Activated T-cell treated with anti-CD3 and anti-CD28 coated beads for 4 hours (primary cell): ENCODE measurements around the gene TARS3.
"Not testable (repeated sequence)": the region's sequence is repeated elsewhere in the genome, so short reads cannot be mapped to it uniquely, and the experiment has no call there.

ENCODE experiments used
- DNase-seq: peaks from one replicate; pipeline ENCODE4 v3.0.0-alpha.2; 2020

The TARS3 gene

DNA sequence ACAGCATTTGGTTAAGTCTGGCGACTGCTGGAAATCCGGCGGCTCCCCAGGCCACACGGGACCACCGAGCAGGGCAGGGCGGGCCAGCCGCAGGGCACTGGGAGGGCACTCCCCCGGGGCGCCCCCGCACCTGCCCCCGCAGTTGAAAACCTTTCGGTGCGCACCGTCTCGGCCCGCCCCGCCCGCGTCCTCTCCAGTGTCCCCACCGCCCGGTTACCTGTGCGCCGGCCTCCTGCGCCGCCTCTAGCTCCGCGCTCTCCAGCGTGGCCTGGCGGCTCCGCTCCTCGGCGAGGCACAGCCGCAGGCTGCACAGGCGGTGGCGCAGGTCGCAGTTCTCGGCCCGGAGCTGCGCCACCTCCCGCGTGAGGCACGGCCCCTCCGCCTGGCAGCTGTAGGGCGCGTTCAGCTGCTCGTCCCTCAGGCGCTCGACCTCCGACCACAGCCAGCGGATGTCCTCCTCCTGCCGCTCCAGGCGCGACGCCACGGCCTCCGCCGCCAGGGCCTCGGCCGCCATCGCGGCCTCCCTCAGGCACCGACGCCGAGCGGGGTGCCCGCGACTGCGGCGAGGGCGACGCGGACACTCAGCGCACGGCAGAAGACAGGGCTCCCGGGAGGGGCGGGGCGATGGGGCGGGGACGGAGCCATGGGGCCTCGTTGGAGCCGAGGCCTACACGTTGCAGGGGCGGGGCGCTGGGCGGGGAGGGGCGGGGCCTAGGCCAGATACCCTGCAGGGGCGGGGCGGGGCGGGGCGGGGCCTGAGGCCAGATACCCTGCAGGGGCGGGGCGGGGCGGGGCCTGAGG lies at the start of gene TARS3:
Gene TARS3, minus strand, starts transcription at position 600 of the 801 bp plus-strand sequence. Its CDS starts 86 bp downstream, at position 514.
- DNase-seq = peak; percentile 96

DNA sequence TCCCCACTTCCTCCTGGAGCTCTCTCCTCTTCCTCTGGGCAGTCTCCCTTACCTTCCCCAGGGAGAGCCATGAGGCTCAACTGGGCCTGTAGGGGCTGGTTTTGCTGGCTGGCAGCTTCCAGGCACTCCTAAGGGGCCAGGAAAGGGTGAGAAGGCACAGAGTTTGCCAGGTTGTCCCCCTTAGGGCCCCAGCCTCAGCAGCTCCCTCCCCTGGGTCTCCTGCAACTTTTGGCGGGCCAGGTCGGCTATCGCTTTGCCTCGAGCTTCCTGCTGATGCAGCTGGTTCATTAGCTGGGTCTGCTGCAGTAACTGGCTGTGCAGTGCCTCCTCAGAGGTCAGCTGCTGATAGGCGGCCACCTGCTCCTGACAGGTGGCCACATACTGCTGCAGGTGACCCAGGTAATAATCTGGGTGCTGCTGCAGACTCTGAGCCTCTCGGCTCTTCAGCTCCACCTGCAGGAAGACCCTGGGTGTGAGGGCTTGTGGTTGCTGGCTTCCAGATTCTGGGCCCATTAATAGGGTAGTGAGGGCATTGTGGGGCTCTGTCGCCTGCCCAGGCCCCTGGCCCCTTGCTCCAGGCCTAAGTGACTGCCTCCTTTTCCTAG lies 49.3 kb upstream of the TARS3 start:
- no peak for DNase-seq

DNA sequence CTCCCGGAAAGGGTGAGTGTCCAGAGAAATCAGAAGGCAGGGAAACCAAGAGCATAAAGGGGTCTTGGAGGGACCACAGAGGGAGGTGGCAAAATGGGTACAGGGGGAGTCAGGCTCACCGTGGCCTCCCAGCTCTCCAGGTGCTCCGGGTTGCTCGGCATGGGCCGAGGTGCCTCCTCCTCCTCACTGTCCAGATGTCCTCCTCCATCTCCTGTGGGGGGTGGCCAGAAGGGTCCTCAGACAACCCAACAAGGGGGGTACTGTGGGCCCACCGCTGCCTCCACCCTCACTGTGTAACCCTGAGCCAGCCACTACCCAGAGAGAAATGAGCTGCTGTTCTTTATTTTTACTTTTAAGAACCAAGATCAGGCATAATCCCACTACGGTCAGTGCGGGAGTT lies 48.6 kb upstream of the TARS3 start:
- no peak for DNase-seq

DNA sequence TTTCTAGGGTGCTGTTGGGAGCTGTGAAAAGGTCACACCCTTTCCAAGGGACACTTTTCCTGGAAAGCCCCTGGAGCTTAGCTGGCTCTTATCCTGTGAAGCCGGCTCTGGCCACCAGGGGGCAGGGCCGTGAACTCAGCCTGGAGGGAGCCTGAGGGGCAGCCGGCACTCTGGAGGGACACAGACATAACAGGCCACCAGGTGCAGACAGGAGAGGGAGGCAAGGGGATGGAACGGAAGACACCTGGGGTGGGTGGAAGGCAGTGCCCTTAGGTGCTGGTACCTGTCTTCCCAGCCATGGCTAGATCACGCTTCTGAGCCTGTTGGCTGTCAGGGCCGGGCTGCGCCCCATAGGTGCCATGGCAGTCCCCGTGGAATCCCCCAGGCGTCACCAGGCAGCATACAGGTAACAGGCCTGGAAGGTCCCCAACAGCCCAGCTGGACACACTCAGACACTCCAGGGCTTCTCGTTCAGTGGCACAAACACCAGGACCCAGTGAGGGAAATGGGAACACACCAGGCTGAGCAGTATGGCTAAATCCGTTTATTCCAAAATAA lies 42.9 kb upstream of the TARS3 start:
- DNase-seq = not testable (repeated sequence)

DNA sequence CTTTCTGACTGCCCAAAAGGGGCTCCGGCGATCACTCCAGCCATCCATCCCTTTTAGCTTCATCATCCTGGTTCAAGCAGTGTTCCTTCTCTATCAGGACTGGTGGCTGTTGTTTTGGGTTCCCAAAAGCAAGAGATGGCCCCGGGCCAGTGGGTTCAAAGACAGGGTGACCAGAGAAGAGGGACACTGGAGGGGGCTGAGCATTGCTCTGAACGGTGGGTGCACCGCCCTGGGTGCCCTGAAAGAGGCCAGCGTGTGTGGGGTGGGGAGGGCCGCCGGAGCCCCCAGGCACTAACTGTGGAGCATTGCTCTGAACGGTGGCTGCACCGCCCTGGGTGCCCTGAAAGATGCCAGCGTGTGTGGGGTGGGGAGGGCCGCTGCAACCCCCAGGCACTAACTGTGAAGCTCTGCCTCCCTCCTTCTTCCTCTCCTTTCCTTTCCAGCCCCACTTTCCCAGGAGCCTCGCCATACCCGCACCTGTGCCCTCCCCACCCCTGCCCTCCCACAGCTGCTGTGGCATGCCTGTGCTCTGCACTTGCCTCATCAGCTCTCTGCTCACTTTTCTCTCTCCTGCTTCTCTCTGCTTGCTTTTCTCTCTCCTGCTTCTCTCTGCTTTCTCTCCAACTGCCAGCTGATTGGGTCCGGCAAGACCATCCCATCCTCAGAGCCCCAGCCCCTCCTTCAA lies 41.6 kb upstream of the TARS3 start:
- DNase-seq = no peak

DNA sequence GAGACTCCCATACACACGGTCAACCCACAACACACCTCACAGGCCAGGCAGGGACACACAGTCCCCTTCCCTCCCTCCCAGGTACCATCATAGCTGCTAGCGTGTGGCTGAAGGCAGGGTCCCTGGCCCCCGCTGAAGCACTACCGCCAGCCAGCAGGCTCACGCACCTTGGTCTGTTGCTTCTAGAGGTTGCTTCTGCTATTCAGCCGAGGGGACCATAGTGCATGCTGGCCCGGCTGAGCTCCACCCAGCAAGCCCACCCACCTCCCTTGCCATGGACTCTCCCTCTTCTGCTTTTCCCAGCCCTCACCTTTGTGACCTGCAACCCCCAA lies 41.0 kb upstream of the TARS3 start:
- not testable (repeated sequence) for DNase-seq

DNA sequence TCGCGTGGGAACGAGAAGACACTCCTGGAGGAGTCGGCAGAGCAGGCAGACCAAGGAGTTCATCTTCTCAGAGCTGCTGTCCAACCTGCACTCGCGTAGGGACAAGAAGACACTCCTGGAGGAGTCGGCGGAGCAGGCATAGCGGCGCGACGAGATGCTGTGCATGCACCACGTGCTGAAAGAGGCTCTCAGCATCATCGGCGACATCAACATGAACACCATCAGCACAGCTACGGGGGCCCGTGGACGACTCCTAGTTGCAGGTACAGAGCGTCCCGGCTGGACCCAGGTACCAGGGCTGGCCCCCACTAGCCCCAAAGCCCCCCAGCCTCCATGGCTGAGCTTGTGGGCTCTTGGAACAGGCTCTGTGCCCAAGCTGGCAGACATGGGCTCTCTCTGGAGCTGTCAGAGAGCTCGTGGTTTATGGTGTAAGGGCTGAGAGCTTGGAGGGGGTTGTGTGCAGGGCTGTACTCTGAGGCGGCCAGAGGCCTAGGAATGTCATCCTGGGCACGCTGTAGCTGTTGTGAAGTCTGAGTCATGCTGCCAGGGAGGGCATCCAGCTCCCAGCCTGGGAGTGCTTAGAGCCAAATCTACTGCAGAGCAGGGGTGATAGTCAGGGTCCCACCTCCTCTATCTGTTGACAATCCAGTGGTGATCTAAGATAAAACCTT lies 40.5 kb upstream of the TARS3 start:
- not testable (repeated sequence) for DNase-seq

DNA sequence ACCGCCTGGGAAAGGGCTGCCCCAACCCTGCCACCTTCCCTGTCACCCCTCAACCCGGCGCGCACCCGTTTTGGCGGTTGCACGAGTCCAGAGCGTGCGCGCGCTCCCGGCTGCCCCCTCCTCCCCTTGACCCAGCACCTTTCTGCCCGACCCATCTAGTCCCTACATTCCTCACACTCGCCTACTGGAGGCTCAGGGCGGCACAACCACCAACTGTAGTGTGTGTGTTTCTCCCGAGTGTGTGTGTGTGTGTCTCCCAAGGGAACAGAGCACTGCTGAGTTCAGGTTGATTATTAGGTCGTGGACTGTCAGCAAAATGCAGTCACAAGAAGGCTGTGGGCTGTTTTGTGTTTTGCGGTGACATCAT lies 22.4 kb upstream of the TARS3 start:
- DNase-seq = not testable (repeated sequence)

DNA sequence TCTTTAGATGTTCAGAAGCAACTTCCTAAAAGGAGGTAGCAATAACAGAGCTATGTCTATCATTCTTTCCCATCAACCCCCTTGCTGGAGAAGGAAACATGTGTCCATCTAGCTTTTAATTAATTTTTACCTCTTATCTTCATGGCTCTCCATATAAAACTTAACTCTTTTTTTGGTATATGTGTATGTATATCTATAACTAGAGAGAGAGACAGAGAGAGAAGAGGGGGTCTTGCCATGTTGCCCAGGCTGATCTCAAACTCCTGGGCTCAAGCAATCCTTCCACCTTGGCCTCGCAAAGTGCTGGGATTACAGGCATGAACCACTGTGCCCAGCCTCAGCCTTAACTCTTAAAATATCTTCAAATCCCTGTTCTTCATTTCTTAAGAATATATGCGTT lies 10.6 kb upstream of the TARS3 start:
- DNase-seq = not testable (repeated sequence)

DNA sequence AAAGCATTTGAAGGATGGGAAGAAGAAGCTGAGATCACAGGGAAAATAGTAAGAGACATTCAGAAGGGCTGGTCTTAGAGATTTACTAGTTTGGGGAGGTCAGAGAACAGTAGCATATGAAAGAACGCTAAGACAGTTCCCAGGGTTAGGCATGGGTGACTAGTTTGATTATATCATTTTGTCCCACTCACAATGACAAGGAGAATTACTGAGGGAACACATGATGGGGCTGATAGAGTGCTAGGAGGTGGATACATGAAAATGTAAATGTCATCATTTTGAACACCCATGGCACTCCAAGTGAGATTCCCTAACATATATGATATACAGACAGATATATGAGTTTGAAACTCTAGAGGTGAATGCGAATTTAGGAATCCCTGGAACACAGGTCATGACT lies 9.3 kb upstream of the TARS3 start:
- no peak for DNase-seq

DNA sequence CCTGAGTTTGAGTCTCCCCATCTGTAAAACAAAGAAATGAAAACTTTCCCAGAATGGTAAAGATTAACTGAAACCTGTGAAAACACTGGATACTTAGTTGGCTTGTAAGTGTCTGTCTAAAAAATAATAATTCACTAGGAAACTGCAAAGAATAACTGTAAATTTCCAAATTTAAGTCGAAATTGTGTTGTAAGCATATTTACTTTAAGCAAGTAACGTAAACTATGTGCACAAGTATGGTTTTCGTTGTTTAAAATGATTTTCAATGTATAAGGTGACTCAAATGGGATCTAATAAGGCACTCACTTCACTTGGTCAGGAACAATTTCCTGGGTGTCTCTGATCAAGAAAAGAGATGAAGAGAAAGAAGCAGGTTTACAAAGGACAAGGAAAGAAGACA lies 8.5 kb upstream of the TARS3 start:
- no peak for DNase-seq

DNA sequence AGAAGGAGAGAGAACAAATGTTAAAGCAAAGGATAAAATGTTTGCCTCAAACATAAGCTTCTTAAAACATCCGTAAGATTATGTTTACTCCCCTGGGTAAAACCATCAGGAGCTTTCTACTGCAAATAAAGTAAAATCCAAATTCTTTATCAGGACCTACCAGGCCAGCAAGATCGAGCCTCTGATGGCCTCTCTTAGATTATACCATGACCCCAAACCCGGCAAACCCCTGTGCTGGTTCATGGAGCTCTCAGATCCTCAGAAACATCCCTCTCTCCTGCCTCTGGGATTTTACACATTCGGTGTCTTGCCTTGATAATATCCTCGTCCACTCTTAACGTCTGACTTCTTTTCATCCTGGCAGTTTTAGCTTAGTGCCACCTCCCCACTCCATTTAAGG lies 7.5 kb upstream of the TARS3 start:
- no peak for DNase-seq

DNA sequence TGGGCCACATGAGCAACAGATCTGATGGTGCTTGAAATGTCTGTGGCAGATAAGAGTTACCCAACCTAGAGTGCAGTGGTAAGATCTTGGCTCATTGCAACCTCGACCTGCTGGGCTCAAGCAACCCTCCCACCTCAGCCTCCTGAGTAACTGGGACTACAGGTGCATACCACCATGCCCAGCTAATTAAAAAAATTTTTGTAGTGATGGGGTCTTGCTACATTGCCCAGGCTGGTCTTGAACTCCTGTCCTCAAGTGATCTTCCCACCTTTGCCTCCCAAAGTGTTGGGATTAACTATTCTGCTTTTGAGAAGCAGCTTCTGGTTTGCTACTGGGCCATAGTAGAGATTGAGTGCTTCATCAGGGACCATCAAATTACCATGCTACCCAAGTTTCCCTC lies 2.9 kb upstream of the TARS3 start:
- DNase-seq = no peak

DNA sequence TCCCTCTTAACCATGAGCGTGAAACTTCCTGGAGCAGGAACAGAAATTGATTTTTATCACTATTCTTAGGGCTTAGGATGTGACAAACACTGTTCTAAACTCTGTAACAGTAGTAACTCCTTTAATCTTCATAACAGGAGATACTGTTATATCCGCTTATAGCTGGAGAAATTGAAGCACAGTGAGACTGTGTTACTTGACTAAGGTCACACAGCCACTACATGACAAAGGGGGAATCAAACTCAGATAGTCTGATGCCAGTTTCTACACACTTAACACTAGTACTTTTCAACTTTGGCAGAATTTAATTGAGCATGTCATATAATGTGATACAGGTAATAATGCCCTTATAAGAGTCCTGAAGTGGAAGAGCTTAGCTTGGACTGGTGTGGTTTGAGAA lies 800 bp upstream of the TARS3 start:
- DNase-seq = no peak

DNA sequence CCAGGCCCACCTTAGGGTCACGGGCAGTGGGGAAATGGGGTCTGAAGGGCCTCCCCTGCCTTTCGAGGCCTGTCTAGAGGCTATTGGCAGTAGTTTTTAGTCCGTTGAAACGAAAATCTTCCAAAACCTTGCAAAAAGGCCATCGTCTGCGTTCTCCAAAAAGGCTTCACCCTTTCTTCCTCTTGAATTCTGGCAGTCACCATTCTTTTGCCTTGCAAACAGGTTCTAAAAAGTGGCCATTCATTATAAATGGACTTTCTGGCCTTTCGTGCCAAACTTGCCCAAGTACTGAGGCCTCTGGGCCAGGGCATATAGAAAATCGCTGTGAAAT lies 367 bp upstream of the TARS3 start:
- no peak for DNase-seq

DNA sequence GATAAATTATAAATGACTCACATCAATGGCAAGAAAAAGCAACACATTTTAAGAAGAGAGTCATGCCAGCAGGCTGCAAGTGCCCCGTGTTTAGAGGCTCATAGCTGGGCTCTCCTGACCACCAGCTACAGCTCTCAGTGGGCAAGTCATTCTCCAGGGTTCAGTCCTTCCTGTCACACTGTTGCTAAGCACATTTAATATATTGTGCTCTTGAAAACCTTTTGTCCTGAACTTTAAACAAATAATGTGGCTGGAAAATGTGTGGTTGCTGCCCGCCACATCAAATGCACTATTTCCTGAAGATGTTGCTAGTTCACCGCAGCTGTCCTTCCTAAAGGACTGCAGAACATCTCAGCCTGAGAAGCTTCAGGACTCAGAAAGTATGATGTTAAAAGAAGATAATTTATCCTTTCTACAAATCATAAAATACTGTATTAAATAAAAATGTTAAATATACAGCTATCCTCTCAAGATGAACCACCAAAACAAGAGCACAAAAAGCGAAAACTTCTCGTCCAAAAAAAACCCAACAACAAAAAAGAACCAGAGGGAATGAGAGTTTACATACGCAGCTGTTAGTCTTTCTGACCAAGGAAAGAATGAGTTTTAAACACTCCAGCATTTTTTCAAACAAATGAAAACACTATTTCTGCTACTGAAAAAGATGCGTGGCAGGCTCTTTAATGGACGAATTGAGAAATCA lies 951 bp downstream of the TARS3 start:
- DNase-seq = no peak

DNA sequence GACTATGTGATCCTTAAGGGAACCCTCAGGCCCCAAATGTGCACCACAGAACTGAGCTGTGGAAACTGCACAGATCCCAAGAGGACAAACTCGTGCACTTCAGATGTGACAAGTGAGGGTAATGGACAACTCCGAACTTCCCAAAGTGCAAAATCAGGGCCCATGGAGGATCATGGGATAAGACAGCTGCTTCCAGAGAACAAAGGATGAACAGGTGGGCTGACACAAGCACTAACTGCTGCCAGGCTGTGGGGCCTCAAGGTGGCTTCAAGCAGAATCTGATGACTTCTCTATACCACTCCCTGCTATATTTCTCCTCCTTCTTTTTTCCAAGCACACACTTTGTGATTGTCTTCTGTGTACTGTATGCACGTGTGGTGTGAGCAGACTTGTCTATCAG lies 5.4 kb downstream of the TARS3 start:
- no peak for DNase-seq

DNA sequence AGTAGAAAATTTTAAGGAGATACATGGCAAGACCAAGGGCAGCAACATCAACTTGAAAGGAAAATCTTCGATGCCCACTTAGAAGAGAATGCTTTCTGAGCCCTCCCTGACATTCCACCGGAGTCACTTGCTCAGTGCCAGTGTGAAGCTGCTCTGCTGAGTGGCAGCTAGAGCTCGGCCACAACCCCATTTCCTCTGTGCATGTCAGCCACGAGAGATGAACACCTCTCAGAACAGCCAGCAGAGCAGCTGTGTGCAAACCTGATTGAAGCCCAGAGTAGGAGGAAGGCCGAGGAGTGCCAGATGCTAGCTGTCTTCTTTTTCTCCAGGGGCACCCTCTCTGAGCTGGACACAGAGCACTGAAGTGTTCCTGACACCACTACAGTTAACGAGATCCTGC lies 12.2 kb downstream of the TARS3 start:
- no peak for DNase-seq

DNA sequence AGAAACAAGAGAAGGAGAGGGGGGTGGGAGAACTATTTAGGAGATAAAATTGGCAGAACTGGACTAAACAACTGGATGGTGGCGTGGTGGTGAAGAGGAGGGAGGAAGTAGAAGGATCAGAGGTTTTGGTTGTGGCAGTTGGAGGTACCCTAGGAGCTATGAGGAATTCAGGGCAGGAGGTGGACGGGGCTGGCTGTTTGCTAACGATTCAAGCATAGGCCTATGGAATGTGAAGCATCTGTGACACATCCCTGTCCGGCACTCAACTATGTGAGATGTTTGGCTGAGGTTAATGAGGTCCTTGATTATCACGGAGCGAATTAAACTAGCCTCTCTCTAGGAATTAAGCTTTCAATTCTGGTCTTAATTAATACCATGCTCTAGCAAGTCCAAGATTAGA lies 13.5 kb downstream of the TARS3 start:
- no peak for DNase-seq

DNA sequence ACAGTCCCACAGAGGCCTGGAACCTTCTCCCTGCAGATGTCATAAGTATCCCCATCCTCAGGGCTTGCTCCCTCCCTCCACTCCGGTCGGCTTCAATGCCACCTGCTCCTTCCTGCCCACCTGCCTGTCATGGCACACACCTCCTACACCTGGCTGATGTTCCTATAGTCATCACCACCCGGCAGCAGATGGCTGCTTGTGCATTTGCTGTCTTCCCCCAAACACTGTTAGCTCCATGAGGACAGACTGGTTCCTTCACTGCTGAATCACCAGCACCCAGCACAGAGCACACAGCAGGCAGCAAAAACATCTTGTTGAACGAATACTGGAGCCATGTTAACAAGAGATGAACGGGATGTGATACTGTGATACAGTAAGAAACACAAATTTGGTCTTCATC lies 14.8 kb downstream of the TARS3 start:
- DNase-seq = no peak

DNA sequence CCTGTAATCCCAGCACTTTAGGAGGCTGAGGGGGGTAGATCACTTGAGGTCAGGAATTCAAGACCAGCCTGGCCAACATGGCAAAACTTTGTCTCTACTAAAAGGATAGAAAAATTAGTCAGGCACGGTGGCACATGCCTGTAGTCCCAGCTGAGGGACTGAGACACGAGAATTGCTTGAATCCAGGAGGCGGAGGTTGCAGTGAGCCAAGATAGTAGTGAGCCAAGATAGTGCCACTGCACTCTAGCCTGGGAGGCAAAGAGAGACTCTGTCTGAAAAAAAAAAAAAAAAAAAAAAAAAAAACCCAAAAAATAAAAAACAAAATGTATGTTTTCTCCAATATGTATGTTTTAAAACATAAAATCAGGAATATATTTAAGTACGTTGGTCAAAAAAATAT lies 16.3 kb downstream of the TARS3 start:
- DNase-seq = no peak

DNA sequence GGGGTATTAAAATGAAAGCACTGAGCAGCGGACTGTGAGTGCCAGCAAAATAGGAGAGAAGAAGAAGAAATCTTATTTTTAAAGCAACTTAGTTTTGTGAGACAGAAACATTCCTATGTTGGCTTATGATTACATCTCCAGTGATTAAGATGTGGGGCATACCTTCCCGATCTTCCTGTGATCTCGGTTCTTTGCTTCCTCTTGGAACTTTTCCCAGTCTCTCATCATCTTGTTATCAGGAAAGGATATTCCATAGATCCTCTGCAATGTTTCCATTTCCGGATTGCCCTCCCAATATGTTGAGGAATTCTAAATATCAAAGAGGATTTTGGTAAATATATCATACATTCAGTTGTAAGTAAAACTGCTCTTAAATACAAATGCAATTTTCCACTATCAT lies 22.2 kb downstream of the TARS3 start:
- DNase-seq = no peak

DNA sequence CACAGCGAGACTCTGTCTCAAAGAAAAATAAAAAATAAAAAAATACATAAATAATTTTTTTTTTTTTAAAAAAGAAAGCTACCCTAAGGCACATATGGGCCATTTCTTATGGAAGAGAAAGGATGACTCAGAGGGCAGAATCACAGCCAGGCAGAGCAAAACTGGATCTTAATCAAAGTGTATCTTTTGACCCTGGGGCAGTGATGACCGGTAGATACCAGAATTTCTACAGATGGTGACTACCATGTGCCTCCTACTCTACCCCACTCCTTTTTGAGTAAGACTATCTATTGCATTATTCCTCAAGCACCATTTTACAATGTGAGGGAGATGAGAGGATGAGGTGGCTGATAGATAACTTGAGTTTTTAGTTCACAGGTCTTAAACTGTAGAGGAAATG lies 26.0 kb downstream of the TARS3 start:
- DNase-seq = no peak
